NCI-H1092 (cell line): ENCODE results near the gene IL15RA.

Experiments
- DNase-seq: peaks from one replicate; lab custom pipeline; 2025; lab: John Stamatoyannopoulos, UW

Gene IL15RA

GRCh38 chr10:5977471-5978229 is at the start of gene IL15RA:
TSS of gene IL15RA (minus strand) at chr10:5977543. CDS start at chr10:5977492, 51 bp downstream.
- no peak for DNase-seq

DNA sequence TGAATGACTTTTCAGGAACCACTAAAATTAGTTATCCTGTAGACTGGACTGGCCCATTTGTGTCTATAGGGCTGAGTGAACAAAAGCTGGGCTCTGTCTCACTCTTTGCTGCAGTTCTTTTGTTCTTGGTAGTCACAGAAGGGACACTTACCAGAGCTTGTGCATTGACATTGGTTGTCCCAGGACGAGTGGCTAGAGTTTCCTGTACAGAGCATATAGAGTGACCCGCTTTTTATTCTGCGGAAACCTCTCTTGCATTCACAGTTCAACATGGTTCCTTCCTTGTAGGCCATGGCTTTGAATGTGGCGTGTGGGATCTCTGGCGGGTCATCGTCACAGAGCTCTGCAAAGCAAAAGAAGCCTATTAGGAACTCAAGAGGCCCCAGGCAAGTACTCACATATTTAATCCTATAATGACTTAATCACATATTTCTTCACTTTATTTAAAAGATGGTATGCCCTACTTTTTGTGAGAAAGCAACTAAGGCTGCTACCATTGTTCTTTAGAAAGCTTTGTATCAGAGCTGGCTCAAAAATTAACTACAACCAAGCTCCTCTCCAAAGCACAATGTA is 48.4 kb upstream of the IL15RA start:
- no peak for DNase-seq

DNA sequence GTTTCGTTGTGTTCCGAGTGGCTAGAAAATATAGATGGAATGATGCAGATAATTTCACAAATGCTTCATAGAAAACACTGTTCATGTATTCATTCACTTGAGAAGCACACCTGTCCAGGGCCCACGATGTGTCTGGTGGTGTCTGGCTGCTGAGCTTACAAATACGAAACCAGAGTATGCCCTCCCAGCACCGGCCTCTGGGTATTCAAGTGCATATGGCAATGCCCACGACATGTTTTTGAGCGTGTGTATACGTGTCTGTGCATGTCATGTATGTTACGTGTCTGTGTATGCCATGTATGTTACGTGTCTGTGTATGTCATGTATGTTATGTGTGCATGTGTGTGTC is 47.0 kb upstream of the IL15RA start:
- no peak for DNase-seq

DNA sequence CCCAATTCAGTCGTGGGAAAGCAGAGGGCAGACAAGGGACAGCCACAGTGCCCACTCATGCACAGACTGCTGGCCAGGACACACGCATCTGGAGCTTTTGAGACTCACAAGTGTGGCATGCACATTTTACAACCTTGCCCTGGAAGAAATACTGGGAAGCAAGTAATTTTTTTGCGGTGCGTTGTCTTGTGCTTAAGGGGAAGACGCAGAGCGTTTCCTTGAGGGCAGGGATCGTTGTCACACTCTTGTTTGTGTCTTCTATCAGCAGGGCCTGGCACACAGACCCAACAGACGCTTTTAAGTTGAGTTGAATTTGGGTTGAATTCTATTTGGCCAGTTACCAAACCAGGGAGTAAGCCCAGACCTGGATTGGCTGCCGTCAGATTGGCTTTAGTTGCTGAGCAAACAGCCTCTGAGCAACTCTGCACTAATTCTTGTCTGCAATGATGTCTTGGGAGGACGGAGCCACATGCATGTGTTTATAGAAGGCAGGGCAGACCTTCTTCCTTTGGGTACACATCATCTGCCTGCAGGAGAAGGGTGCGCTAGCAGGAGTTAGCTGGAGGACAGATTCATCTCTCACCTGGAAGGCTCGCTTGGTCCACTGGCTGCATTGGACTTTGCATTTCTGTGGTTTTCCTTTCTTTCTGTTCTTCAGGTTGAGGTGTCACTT is 46.5 kb upstream of the IL15RA start:
- DNase-seq, result no peak

DNA sequence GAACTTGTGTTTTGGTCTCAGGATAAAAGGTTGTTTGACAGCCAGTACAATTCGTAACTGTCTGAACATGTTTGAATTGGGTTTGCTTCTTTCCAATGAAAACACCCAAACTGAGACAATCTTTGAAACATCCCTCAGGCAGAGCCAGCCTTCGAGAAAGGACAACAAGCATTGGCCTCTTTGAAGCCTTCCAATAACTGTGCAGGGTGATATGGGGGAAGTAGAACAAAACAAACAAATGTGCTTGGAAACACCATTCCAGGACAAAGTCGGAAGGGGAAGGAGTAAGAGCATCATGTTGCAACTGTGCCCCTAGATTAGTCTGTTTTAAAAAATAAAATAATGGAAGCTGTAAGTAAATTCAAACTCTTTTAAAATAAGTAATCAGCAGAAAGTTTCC is 45.3 kb upstream of the IL15RA start:
- DNase-seq, result no peak

DNA sequence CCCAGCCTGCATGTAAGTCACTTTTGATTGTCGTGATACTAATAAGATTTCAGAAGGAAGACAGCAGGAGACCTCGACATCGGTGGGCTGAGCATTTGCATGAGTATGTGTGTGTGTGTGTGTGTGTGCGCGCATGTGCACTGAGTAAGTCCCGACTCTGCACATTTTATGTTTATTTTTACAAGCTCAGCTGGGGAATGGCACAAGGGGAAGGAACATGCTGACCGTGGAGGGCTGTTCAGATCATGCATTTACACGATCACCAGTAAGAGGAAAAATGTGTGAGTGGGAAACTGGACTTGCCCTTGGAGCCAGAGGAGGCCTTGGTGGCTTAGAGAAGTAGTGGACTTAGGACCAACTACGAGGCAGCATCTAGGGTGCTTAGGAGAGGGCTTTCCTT is 43.5 kb upstream of the IL15RA start:
- no peak for DNase-seq

- DNase-seq, result no peak
Measured at GRCh38 chr10:6019796-6020195, 42.5 kb upstream of the IL15RA start.

DNA sequence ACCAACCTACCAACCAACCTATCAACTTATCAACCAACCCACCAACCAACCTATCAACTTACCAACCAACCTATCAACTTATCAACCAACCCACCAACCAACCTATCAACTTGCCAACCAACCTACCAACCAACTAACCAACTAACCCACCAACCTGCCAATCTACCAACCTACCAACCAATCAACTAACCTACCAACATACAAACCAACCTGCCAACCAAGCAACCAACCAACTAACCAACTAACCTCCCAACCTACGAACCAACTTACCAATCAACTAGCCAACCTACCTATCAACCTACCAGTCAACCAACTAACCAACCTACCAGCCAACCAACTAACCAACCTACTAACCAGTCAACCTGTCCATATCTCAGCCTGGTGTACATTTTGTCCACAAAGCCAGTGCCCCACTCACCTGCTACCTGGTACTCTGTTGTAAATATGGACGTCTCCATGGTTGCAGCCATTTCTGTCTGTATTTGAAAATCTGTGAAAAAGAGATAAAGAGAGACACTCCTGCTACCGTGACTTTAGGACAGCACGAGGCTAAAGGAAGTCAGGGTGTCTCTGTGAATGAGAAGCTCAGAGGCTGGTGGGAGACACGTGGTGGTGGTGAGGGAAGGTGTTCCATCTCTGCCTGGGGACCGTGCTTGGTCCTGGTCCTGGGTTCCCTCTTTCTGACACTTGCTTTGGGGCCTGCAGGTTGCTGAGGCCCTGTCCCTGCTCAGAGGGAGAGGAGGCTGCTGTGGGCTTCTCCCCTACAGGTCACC is 41.9 kb upstream of the IL15RA start:
- DNase-seq, result no peak

DNA sequence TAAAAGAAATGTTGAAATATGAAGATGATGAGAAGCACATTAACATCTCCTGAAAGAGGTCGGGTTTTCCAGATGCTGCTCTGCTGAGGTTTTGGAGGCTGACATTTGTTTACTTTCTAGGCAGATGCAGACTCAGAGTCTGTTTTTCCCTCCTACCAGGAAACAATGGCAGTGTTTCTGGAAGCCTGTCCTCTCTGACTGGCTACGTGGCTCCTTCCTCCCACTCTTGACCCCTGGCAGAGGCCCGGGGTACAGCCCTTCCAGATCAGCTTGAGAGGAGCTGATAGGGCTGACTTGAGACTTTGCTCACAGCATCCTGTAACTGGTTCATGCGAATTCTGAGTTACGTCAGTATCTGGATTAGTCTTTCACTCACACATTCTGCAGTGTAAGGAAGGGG is 41.1 kb upstream of the IL15RA start:
- no peak for DNase-seq

DNA sequence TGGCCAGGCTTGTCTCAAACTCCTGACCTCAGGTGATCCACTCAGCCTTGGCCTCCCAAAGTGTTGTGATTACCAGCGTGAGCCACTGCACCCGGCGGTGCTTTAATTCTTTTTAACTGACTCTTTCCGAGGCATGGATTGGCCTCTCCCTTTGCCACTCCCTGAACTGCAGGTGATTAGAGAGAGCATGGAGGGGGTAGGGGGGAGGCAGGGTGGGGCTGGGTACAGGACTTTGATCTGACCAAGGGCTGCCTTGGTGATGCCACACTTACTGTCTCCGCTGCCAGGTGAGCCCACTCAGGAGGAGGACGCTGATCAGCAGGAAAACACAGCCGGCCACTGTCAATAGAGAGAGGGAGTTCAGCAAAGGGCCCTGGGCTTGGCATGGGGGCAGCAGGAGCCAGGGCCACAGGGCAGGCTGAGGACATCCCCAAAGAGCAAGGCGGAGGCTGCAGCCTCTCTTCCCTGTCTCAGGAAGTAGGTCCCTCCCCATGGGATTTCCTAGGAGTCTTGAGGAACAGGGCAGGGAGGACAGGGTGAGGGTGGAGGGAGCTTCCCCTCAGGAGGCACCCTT is 40.5 kb upstream of the IL15RA start:
- DNase-seq, result no peak

- peak; percentile 2 for DNase-seq
Measured at GRCh38 chr10:6014241-6014761, 37.0 kb upstream of the IL15RA start.

DNA sequence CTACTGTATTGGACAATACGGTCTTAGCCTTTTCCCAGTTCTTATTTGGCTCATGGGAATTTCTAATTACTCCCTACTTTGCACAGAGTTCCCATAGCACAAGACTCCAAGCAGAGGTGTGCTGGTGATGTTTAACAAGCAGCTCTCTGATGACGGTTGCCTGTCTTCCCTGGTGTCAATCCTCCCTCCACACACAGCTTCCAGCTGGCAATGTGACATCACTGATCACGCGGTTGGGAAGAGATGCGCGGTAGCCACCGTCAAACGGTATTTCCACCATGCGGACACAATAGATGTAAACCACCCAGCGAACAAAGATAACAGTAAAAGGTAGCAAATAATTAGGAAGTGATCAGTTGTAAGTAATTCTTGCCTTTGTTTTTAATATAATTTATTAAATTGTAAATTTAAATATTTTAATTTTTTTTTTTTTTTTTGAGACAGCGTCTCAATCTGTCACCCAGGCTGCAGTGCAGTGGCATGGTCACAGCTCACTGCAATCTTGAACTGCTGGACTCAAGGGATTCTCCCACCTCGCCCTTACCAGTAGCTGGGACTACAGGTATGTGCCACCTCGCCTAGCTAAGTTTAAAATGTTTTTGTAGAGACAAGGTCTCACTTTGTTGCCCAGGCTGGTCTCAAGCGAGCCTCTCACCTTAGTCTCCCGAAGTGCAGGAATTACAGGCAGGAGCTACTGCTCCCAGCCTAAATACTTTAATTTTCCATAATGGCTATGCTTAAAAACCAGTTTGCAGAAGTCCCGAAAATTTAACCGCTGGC is 36.3 kb upstream of the IL15RA start:
- no peak for DNase-seq

GRCh38 chr10:6012121-6012905 is 35.0 kb upstream of the IL15RA start:
- DNase-seq, result no peak

DNA sequence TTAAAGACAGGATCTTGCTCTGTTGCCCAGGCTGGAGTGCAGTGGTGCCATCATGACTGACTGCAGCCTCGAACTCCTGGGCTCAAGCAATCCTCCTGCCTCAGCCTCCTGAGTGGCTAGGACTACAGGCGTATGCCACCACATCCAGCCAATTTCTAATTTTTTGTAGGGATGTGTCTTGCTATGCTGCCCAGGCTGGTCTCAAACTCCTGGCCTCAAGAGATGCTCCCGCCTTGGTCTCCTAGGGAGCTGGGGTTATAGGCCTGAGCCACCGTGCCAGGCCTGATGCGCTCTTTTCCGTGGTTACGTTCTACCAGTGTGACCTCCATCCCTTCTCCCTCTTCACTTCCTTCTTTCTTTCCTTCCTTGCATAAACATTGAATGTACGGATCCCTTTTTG is 34.2 kb upstream of the IL15RA start:
- DNase-seq, result no peak

GRCh38 chr10:6010569-6010968 is 33.2 kb upstream of the IL15RA start:
- DNase-seq, result no peak

- DNase-seq, result no peak
Measured at GRCh38 chr10:6009961-6010360, 32.6 kb upstream of the IL15RA start.

DNA sequence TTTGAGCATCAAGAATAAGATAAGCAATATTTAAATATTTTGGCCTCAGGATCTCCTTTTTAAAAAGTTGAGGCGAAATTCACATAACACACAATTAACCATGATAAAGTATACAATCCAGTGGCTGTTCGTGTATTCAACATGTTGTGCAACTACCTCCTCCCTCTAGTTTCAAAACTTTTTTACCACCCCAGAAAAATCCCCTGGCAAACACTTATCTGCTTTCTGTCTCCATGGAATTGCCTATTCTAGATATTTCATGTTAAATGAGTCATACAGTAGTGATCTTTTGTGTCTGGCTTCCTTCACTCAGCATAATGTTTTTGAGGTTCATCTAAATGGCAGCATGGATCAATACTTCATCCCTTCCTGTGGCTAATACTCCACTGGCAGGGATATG is 31.8 kb upstream of the IL15RA start:
- DNase-seq, result no peak

GRCh38 chr10:6008497-6009142 is 31.3 kb upstream of the IL15RA start:
- no peak for DNase-seq

DNA sequence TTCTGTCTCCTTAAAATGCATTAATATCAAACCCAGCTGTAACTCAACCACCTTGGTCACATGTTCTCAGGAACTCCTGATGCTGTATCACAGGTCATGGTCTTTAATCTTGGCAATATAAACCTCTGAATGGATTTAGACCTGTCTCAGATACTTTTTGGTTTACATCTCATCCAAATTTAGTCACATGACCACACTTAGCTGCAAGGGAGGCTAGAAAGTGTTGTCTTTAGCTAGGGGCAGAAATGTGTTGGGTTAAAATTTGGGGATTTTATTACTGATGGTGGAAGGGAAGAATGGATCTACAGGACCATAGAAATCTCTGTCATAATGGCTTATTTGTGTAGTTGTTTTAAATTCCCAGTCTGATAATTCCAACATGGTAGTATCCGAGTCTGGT is 29.6 kb upstream of the IL15RA start:
- DNase-seq, result no peak

GRCh38 chr10:6006546-6006945 is 29.2 kb upstream of the IL15RA start:
- no peak for DNase-seq
